IMR-90 (cell line): Measurements from ENCODE around the gene RESF1. TPM values are rescaled to one million over a fixed set of nuclear protein-coding genes. Genes with fewer than 3 reads are reported as not detected.
"Not testable (repeated sequence)": the region's sequence is repeated elsewhere in the genome, so short reads cannot be mapped to it uniquely, and the experiment has no call there.

Experiments
- ATAC-seq: fragments of 200-7000 bp; cut with Tn5 transposase; 2 replicates; pipeline ENCODE4 v1.9.1; 2020; ENCODE audit warnings: low read depth, mild to moderate bottlenecking, moderate library complexity
- BruUV-seq: library from RNA; stranded (reverse); fragments of 400-500 nt; replicated peaks from 2 replicates; lab custom pipeline; 2021; lab: Mats Ljungman, UMichigan
- CTCF ChIA-PET: fragments of 300-600 bp; formaldehyde crosslinking; extraction: SDS; loops from one replicate; lab custom pipeline; 2021; ENCODE audit warnings: antibody characterized with exemption; lab: Yijun Ruan, JAX
- POLR2A ChIA-PET: fragments of 300-600 bp; sonication (Branson Sonifier 250); formaldehyde crosslinking; loops from one replicate; lab custom pipeline; 2022; ENCODE audit warnings: antibody characterized with exemption; ENCODE audit not compliant: unreplicated experiment; lab: Charles Lee
- DNase-seq: peaks from one replicate; pipeline ENCODE4 v3.0.0; 2013
- H2AFZ ChIP-seq: replicated peaks from 2 replicates; pipeline ENCODE3; 2013; ENCODE audit warnings: low read length, mild to moderate bottlenecking; ENCODE audit not compliant: poor library complexity
- H2AK5ac ChIP-seq: 2 replicates; pipeline ENCODE4 v1.6.1; 2013; ENCODE audit warnings: low read depth, low read length, inconsistent platforms
- H2AK9ac ChIP-seq: replicated peaks from 2 replicates; pipeline ENCODE3; 2013; ENCODE audit warnings: mild to moderate bottlenecking, low read depth, low read length, moderate library complexity; ENCODE audit not compliant: poor library complexity
- H2BK120ac ChIP-seq: 2 replicates; pipeline ENCODE4 v1.6.1; 2013; ENCODE audit warnings: low read depth, low read length, inconsistent platforms
- H2BK15ac ChIP-seq: 3 replicates; pipeline ENCODE4 v1.6.1; 2013; ENCODE audit warnings: low read depth, low read length, inconsistent platforms
- H2BK20ac ChIP-seq: 2 replicates; pipeline ENCODE4 v1.6.1; 2013; ENCODE audit warnings: low read depth, mild to moderate bottlenecking, inconsistent platforms, low read length, moderate library complexity
- H2BK5ac ChIP-seq: 2 replicates; pipeline ENCODE4 v1.6.1; 2013; ENCODE audit warnings: mild to moderate bottlenecking, low read depth, low read length, inconsistent platforms; ENCODE audit not compliant: poor library complexity, severe bottlenecking
- H3K14ac ChIP-seq: replicated peaks from 2 replicates; pipeline ENCODE4 v1.6.1; 2013; ENCODE audit warnings: low read depth, low read length, inconsistent platforms
- H3K18ac ChIP-seq: 2 replicates; pipeline ENCODE4 v1.6.1; 2013; ENCODE audit warnings: low read depth, low read length, control low read depth
- H3K23ac ChIP-seq: 2 replicates; pipeline ENCODE4 v1.6.1; 2013; ENCODE audit warnings: low read depth, low read length, inconsistent platforms
- H3K27ac ChIP-seq: 2 replicates; pipeline ENCODE4 v1.5.1; 2013; ENCODE audit warnings: mild to moderate bottlenecking, control low read depth, low read length; ENCODE audit not compliant: insufficient read depth
- H3K27me3 ChIP-seq: 2 replicates; pipeline ENCODE4 v1.6.1; 2013; ENCODE audit warnings: low read length; ENCODE audit not compliant: control insufficient read depth, insufficient read depth
- H3K36me3 ChIP-seq: 2 replicates; pipeline ENCODE4 v1.6.1; 2013; ENCODE audit warnings: low read length, mixed read lengths; ENCODE audit not compliant: control insufficient read depth, insufficient read depth
- H3K4ac ChIP-seq: 2 replicates; pipeline ENCODE4 v1.6.1; 2013; ENCODE audit warnings: low read depth, low read length, inconsistent platforms
- H3K4me1 ChIP-seq: 2 replicates; pipeline ENCODE4 v1.6.1; 2013; ENCODE audit warnings: low read length, mixed read lengths; ENCODE audit not compliant: control insufficient read depth, insufficient read depth
- H3K4me2 ChIP-seq: 2 replicates; pipeline ENCODE4 v1.6.1; 2013; ENCODE audit warnings: low read depth, mild to moderate bottlenecking, control low read depth, low read length, moderate library complexity
- H3K4me3 ChIP-seq: 2 replicates; pipeline ENCODE4 v1.5.1; 2013; ENCODE audit warnings: low read depth, mild to moderate bottlenecking, control low read depth, low read length, moderate library complexity; ENCODE audit not compliant: insufficient read depth
- H3K56ac ChIP-seq: 2 replicates; pipeline ENCODE4 v1.6.1; 2013; ENCODE audit warnings: low read length, inconsistent platforms; ENCODE audit not compliant: insufficient read depth; ENCODE audit errors: extremely low read depth
- H3K79me1 ChIP-seq, 2 experiments: 2 replicates each; pipeline ENCODE4 v1.6.1; 2013; ENCODE audit warnings: low read length in 2 of 2, inconsistent platforms in 1 of 2, low read depth in 1 of 2
- H3K9ac ChIP-seq: 2 replicates; pipeline ENCODE4 v1.6.1; 2013; ENCODE audit warnings: low read depth, low read length, control low read depth
- H3K9me1 ChIP-seq: 2 replicates; pipeline ENCODE4 v1.6.1; 2013; ENCODE audit warnings: low read length, inconsistent platforms; ENCODE audit not compliant: insufficient read depth
- H3K9me3 ChIP-seq: 2 replicates; pipeline ENCODE4 v1.6.1; 2013; ENCODE audit warnings: low read length; ENCODE audit not compliant: control insufficient read depth, insufficient read depth
- H4K20me1 ChIP-seq: 2 replicates; pipeline ENCODE4 v1.6.1; 2013; ENCODE audit warnings: low read length, inconsistent platforms; ENCODE audit not compliant: insufficient read depth
- H4K5ac ChIP-seq: 2 replicates; pipeline ENCODE4 v1.6.1; 2013; ENCODE audit warnings: mild to moderate bottlenecking, low read depth, low read length, control low read depth
- H4K8ac ChIP-seq, 2 experiments: 2 replicates each; pipeline ENCODE4 v1.6.1; 2013; ENCODE audit warnings: low read depth in 2 of 2, low read length in 2 of 2, control low read depth in 1 of 2, inconsistent platforms in 1 of 2
- H4K91ac ChIP-seq: 2 replicates; pipeline ENCODE4 v1.6.1; 2013; ENCODE audit warnings: low read depth, low read length, inconsistent platforms; ENCODE audit not compliant: insufficient read depth
- WGBS, 2 experiments: methylation state at CpG; one replicate each; pipeline versions ENCODE4 v1.1.5 to v1.1.7; 2013; ENCODE audit warnings: missing lambda C conversion rate in 2 of 2; ENCODE audit not compliant: insufficient read length in 1 of 2; ENCODE audit errors: extremely low coverage in 2 of 2; 5-methylcytosine and 5-hydroxymethylcytosine counted together
- dilution Hi-C: fragments of 300-500 bp; cut with HindIII; formaldehyde crosslinking; loops from one replicate; pipeline ENCODE4 v1.14.3; 2018; ENCODE audit warnings: low sequenced_read_pairs; ENCODE audit not compliant: unreplicated experiment
- in situ Hi-C: fragments of 300-500 bp; cut with MboI; formaldehyde crosslinking; loops from 3 replicates; pipeline ENCODE4 v1.14.3; 2019; ENCODE audit warnings: low sequenced_read_pairs, inconsistent platforms, mixed read lengths
- intact Hi-C: fragments of 100-400 bp; cut with micrococcal nuclease; formaldehyde crosslinking; loops from 2 replicates; pipeline ENCODE4 v1.10.0; 2022
- polyA plus RNA-seq, 3 experiments: library from polyadenylated mRNA; depleted of rRNA; stranded (reverse); fragments of >200 nt; gene quantifications; 2 replicates each; pipeline ENCODE4 v1.2.3, GENCODE V29; 2012; ENCODE audit warnings: low replicate concordance in 1 of 3
- total RNA-seq: library from RNA; depleted of rRNA; stranded (reverse); fragments of >200 nt; gene quantifications from 2 replicates; pipeline ENCODE4 v1.2.3, GENCODE V29; 2012

Gene RESF1
- total and polyA plus RNA-seq, 2 of the 4 experiments (the other 2 are of a cell fraction) = 5.0 to 7.3 TPM

DNA sequence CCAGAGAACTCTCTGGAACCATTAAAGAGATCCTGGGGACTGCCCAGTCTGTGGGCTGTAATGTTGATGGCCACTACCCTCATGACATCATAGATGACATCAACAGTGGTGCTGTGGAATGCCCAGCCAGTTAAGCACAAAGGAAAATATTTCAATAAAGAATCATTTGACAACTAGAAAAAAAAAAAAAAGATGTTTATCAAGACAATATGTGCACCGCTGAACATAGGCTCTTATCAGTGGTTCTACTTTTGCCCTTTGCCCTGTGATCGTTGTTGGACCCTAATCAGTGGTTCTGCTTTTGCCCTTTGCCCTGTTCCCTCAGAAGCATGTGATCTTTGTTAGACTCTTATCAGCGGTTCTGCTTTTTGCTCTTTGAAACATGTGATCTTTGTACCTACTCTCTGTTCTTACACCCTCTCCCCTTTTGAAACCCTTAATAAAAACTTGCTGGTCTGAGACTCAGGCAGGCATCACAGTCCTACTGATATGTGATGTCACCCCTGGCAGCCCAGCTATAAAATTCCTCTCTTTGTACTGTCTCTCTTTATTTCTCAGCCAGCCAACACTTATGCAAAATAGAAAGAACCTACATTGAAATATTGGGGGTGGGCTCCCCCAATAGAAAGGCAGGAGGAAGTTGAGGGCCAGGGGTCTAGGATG, 10.4 kb upstream of the RESF1 start:
- H3K9ac ChIP-seq, H2BK20ac ChIP-seq, dilution Hi-C loops, CTCF ChIA-PET, DNase-seq, H2AK9ac ChIP-seq, H3K27ac ChIP-seq, BruUV-seq, H3K14ac ChIP-seq, H2BK15ac ChIP-seq, in situ Hi-C loops, H4K5ac ChIP-seq, H3K4me3 ChIP-seq, H2AK5ac ChIP-seq, H3K36me3 ChIP-seq, H3K27me3 ChIP-seq, H2BK5ac ChIP-seq, H2AFZ ChIP-seq, H3K4me1 ChIP-seq, H4K91ac ChIP-seq, H3K9me3 ChIP-seq, H3K4ac ChIP-seq, H3K9me1 ChIP-seq, H3K56ac ChIP-seq, H4K20me1 ChIP-seq, POLR2A ChIA-PET, H3K4me2 ChIP-seq, H3K18ac ChIP-seq, H3K79me1 ChIP-seq, H4K8ac ChIP-seq, H3K23ac ChIP-seq, ATAC-seq, H2BK120ac ChIP-seq: not testable (repeated sequence)
- intact Hi-C loops = loop anchor here (10.0 kb wide), 1 partner anchor 74 kb away; no protein-coding TSS in a partner anchor
- WGBS, 2 experiments = no CpG with 5 or more reads among the region's 3 CpGs
